HepG2 (cell line): Measurements from ENCODE around the gene ZNG1A.

Experiments
- ATF3 ChIP-seq: sonication (generic); formaldehyde crosslinking; IDR thresholded peaks from 2 replicates; pipeline ENCODE4 v1.4.0; 2020; ENCODE audit warnings: missing genetic modification reagents
- GTF2F1 ChIP-seq: fragments of 150-350 bp; IDR thresholded peaks from 2 replicates; pipeline ENCODE4 v1.6.1; 2014; ENCODE audit warnings: low read length
- HBP1 ChIP-seq: IDR thresholded peaks from 2 replicates; pipeline ENCODE4 v1.6.1; 2016; ENCODE audit warnings: low read depth, control low read depth
- POLR2AphosphoS5 ChIP-seq: IDR thresholded peaks from 2 replicates; pipeline ENCODE4 v1.6.1; 2012; ENCODE audit warnings: low read depth, low read length

DNA sequence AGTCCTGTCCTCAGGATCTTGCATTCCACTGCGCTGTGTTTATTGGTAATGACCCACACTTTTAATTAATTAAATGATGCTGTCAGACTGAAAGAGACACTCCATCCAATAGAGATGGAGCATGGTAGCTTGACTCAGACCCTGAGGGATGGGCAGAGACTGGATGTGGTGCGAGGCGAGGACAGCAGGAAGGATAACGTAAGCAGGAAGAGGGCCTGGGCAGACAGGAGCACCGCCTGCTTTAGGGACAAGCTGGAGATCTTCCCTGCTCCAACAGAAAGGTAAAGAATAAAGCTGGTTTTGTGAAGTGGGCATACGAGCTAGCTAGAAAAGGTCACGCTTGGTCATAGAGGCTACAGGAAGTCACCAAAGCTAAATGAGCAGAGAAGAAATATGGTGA lies 32.2 kb upstream of the ZNG1A start:
- TF ChIP-seq POLR2AphosphoS5, result no peak
- TF ChIP-seq ATF3 (CRISPR knock-in tag), result no peak
- no peak for TF ChIP-seq GTF2F1
- no peak for TF ChIP-seq HBP1 (CRISPR knock-in tag)
